HPDE6-E6E7 (cell line): ENCODE data around the gene TPSG1.

Experiments
- DNase-seq: peaks from one replicate; pipeline ENCODE4 v3.0.0; 2011; ENCODE audit warnings: missing footprints; ENCODE audit errors: extremely low spot score

TPSG1 gene

GRCh38 chr16:1177053-1177452 is 48.0 kb downstream of the TPSG1 start:
- no peak for DNase-seq

GRCh38 chr16:1176280-1176897 is 48.7 kb downstream of the TPSG1 start:
- DNase-seq, result no peak

- no peak for DNase-seq
Measured at GRCh38 chr16:1175566-1176279, 49.3 kb downstream of the TPSG1 start.

- DNase-seq, result no peak
Measured at GRCh38 chr16:1174477-1175357, 50.4 kb downstream of the TPSG1 start.

- DNase-seq, result no peak
Measured at GRCh38 chr16:1173788-1174451, 51.1 kb downstream of the TPSG1 start.

- DNase-seq, result no peak
Measured at GRCh38 chr16:1172651-1173050, 52.4 kb downstream of the TPSG1 start.

GRCh38 chr16:1171854-1172428 is 53.1 kb downstream of the TPSG1 start:
- DNase-seq, result no peak
